ENCODE data around the gene DNAJC13. TPM values are rescaled to one million over a fixed set of nuclear protein-coding genes. Genes with fewer than 3 reads are reported as not detected.

Gene DNAJC13
- total RNA-seq, 4 donors from 2014 or later: 43.1 to 52.4 (median 48.8) TPM

DNA sequence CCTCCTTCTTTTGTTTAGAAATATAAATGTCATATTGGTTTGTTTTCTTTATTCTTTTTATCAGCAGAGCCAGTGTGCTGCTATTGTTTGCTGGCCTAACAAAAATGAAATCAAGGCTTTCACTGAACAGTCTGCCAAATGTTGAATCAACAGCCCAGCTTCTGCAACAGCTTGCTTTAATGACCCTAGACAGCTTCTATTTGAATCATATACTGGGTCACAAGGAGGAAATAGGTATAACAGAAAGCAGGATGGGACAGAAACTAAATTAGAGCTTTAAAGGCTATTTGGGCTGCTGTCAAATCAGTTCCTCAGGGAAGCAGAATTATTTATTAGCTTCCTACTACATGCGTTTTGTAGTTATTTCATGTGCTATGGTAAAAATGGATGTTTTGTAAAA lies 12.1 kb upstream of the DNAJC13 start:
- Histone ChIP-seq H3K9me3 (no peaks in the 10 kb centered on the region), H3K27ac (replicated peaks in 1 of 4) (no peak overlapping the region), H3K4me1 (peaks cover 0 to 6% (median 0%) of the 10 kb centered on the region in 4 donors), H3K4me3 (no peak overlapping the region), H3K36me3 (no peaks in the 10 kb centered on the region), H3K27me3 (no peaks in the 10 kb centered on the region)
- WGBS: 58% methylated on average over 1 of the region's 1 CpG
- intact Hi-C loops (cut with DNase I): no loop called here
- no peak for TF ChIP-seq POLR2AphosphoS5 (IDR thresholded peaks at IDR 0.05)
- TF ChIP-seq EP300 (IDR thresholded peaks at IDR 0.05): no peak
- TF ChIP-seq, protein P1, sequence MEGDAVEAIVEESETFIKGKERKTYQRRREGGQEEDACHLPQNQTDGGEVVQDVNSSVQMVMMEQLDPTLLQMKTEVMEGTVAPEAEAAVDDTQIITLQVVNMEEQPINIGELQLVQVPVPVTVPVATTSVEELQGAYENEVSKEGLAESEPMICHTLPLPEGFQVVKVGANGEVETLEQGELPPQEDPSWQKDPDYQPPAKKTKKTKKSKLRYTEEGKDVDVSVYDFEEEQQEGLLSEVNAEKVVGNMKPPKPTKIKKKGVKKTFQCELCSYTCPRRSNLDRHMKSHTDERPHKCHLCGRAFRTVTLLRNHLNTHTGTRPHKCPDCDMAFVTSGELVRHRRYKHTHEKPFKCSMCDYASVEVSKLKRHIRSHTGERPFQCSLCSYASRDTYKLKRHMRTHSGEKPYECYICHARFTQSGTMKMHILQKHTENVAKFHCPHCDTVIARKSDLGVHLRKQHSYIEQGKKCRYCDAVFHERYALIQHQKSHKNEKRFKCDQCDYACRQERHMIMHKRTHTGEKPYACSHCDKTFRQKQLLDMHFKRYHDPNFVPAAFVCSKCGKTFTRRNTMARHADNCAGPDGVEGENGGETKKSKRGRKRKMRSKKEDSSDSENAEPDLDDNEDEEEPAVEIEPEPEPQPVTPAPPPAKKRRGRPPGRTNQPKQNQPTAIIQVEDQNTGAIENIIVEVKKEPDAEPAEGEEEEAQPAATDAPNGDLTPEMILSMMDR (IDR thresholded peaks at IDR 0.05): no peak
- TF ChIP-seq POLR2A (IDR thresholded peaks at IDR 0.05; ENCODE audit: low read depth): no peak
- DNase-seq (ENCODE audit: extremely low spot score): no peak

DNA sequence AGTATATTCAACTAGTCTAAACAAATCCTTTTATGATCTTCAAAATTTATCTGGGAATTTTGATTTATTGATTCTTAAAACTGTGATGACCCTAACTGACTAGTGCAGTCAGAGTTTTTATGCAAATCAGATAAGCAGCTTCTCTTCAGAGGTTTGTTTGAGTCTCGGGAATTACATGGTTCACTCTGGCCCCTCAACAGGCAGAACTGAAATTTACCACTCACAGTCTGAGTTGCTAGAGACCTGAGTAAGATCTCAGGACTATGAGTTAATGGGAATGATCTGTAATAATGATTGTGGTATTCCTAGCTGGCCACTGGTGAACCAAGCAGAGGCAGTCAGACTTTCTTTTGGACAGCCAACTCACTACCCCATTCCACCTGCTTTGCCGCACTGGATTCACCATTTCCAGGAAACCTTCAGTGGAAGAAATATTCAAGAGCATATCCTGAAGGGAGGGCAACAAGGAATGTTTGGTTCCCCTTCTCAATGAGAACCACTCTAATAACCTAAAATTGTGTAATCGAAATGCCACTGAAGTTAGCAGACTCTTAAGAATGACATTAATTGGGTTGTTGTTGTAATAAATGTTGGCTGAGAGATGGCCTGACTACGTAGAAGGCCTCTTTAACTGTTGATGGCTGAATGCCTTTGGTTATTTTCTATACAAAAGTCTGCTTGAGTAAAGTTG lies 11.5 kb upstream of the DNAJC13 start:
- H3K27me3 ChIP-seq: no peaks in the 10 kb centered on the region
- H3K4me3 ChIP-seq: no peak overlapping the region
- H3K27ac ChIP-seq (replicated peaks in 1 of 4): no peak overlapping the region
- WGBS: 90% methylated on average over 4 of the region's 4 CpGs
- no peaks in the 10 kb centered on the region for H3K36me3 ChIP-seq
- intact Hi-C loops (cut with DNase I): no loop called here
- H3K4me1 ChIP-seq: peaks cover 0 to 6% (median 0%) of the 10 kb centered on the region in 4 donors
- no peak for DNase-seq (ENCODE audit: extremely low spot score)
- H3K9me3 ChIP-seq: no peaks in the 10 kb centered on the region
- TF ChIP-seq POLR2AphosphoS5 (IDR thresholded peaks at IDR 0.05) (no peak), EP300 (IDR thresholded peaks at IDR 0.05) (no peak), POLR2A (IDR thresholded peaks at IDR 0.05; ENCODE audit: low read depth) (no peak)
- TF ChIP-seq, protein P1 (IDR thresholded peaks at IDR 0.05): no peak

DNA sequence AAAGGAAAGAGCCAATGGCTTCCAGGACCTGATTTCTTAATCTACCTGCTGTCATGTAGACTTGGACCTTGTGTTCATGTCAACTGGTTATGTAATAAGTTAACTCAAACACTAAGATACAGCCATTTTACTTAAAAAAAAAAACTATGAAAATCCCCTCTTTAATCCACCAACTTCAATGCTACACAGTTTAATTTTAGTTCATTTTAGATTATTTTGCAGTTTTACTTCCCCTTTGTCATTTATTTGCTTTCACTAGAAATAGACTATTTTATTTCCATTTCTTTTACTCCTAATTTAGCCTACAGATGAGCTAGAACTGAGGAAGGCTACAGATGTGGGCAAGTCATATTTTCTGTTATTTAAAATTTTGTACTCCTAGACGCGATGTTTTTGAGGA lies 10.7 kb upstream of the DNAJC13 start:
- Histone ChIP-seq H3K36me3 (no peaks in the 10 kb centered on the region), H3K9me3 (no peaks in the 10 kb centered on the region), H3K4me3 (no peak overlapping the region), H3K4me1 (peaks cover 0 to 6% (median 0%) of the 10 kb centered on the region in 4 donors), H3K27ac (replicated peaks in 1 of 4) (no peak overlapping the region), H3K27me3 (no peaks in the 10 kb centered on the region)
- intact Hi-C loops (cut with DNase I): no loop called here
- WGBS: 93% methylated on average over 2 of the region's 2 CpGs
- no peak for DNase-seq (ENCODE audit: extremely low spot score)
- TF ChIP-seq, protein P1 (IDR thresholded peaks at IDR 0.05): no peak
- TF ChIP-seq POLR2AphosphoS5 (IDR thresholded peaks at IDR 0.05) (no peak), POLR2A (IDR thresholded peaks at IDR 0.05; ENCODE audit: low read depth) (no peak), EP300 (IDR thresholded peaks at IDR 0.05) (no peak)

DNA sequence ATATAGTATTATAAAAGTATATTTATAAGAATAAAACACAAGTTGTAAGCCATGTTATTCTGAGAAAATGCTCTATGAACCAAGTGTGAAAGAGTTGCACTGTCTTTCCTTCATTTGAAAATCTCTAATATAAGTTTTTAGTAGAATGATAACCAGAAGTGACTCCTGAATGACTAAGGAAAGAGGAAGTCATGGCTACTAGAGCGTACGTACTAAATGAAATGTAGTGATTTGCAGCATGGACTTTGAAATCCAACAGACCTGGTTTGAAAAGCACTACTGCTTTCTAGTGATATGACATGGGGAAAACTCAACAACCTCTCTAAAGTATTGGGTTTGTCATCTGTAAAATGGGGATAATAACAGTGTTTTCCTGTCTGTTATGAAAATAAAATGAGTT lies 10.3 kb upstream of the DNAJC13 start:
- Histone ChIP-seq H3K36me3 (no peaks in the 10 kb centered on the region), H3K4me1 (peaks cover 0 to 6% (median 0%) of the 10 kb centered on the region in 4 donors), H3K4me3 (no peak overlapping the region), H3K9me3 (no peaks in the 10 kb centered on the region), H3K27ac (replicated peaks in 1 of 4) (no peak overlapping the region), H3K27me3 (no peaks in the 10 kb centered on the region)
- 74% methylated on average over 2 of the region's 2 CpGs for WGBS
- DNase-seq (ENCODE audit: extremely low spot score): no peak
- TF ChIP-seq, protein P1 (IDR thresholded peaks at IDR 0.05): no peak
- TF ChIP-seq EP300 (IDR thresholded peaks at IDR 0.05): no peak
- TF ChIP-seq POLR2A (IDR thresholded peaks at IDR 0.05; ENCODE audit: low read depth): no peak
- TF ChIP-seq POLR2AphosphoS5 (IDR thresholded peaks at IDR 0.05): no peak
- intact Hi-C loops (cut with DNase I): no loop called here

Measured in esophagus muscularis mucosa (tissue), 4 donors.